GM21786 (cell line): ENCODE measurements around the gene RPL3.
"Not testable (repeated sequence)": the region's sequence is repeated elsewhere in the genome, so short reads cannot be mapped to it uniquely, and the experiment has no call there.

Source experiments
- ATAC-seq: cut with Tn5 transposase; IDR thresholded peaks from one replicate; pipeline ENCODE4 v1.9.1; 2021; ENCODE audit not compliant: unreplicated experiment

The RPL3 gene

GRCh38 chr22:39319284-39320022 lies at the start of gene RPL3:
RPL3 (minus strand) TSS chr22:39319623; CDS start chr22:39319597, 26 bp downstream.
- ATAC-seq: peak; percentile 63

DNA sequence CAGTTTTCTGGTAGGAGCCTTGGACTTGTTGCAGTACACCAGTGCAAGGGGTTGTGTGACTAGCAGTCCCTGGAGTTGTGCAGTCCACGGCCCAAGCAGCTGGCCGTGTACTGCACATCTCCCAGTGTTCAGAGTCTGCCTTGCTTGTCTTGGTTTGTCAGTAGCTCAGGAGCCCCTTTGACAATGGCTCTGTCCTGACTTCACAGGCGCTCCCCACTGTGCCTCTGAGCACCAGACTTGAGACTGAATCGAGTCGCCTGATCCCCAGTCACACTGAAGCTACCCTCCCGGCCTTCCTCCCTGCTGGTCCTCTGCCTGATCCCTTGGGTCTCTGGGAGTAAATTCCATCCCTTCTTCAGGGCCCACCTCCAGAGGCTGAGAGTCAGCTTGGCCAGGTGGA lies 49.8 kb upstream of the RPL3 start:
- no peak for ATAC-seq

DNA sequence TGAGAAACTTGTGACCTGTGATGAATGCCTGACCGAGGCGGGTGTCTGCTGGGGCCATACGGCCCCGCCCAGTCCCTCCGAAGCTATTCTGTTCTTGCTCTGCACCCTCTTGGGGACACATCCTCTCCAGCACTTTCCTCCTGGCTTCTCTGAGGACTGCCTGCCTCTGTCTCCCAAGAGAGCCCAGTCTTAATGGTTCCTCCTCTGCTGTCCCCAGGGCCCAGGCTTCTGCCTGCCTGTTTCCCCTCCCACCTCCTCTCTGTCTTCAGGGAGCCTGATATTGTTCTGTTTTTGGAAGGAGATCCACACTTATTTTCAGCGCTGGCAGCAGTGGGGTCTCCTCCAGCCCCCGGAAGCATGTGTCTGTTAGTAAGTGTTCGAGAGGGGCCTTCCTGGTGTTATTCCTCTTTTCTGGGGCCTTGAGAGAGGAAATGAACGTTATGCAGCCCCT lies 49.1 kb upstream of the RPL3 start:
- ATAC-seq: no peak

GRCh38 chr22:39367035-39367434 lies 47.6 kb upstream of the RPL3 start:
- no peak for ATAC-seq

DNA sequence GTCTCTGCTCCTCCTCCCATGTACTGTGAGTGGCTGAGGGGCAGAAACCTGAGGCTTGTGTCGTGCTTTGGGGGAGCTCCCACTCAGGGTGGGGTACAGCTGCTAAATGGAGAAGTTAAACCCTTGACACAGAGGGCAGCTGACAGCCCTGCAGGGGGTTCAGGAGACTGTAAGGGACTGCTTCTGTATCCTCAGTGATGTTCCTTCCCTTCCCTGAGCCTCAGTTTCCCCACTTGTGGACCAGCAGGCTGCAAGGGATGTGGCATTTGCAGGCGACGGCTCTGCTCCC lies 46.0 kb upstream of the RPL3 start:
- ATAC-seq: no peak

DNA sequence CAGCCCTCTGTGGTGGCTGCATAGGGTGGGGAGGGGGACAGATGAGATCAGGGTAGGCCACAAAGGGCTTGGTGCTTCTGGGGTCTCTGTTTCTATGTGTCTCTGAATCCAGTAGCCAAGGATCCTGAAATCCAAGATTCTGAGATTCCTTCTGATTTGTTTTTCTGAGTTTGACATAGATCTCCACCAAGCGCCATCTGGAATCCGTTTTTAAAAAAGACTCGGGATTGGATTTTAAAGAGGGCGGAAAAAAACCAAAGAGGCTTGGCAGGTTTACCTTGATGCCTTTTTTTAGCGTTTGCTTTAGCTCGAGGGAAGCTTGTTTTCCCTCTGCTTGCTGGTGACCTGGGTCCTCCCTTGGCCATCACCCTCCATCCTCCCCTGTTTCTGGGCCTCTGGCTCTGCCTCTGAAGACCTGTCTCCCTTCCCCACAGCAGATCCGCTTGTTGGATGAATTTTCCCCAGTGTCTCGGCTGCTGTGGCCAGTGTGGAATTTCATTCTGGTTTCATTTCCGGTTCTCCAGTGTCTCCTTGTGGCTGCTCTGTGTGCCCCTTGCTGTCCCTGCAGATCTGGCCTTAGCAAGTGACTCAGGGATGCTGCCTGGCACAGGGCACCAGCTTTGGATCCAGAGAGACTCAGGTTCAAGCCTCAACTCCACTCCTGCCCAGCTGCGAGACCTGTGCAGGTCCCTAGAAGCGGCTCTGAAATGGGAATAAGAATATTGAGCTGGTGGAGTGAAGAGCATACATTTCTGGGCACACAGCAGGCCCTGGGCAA lies 45.5 kb upstream of the RPL3 start:
- no peak for ATAC-seq

DNA sequence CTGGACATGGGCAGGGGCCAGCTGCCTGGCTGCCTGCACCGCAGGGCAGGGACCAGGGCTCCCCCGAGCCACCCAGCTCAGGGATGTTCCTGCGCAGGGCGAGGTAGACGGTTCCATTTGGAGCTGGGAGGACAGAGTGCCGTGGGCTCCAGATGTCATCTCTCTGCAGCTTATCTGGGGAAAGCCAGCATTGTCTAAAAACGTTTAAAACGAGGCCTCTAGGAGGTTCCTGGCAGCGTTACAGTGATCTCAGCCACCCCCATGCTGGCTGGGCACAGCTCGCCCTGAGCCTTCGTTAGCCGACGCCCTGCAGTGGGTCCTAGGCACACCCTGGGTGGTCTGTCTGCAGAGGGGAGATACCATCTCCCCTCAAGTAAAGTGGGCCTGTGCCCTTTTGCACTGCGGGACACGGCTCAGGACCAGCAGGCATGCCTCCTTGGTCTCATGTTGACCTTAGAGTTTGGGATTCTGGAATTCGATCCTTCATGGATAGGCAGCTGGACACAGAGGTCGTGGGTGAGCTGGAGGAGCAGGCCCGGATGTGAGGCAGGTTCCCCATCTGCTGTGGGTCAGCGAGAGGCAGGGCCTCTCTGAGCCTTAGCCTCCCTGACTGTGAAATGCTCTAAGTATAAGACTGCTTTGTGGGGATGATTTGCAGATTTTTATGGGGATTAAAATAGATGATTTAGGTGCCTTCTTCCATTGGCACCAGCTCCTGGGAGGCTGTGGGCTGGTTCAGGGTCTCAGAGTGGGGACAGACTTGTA lies 44.5 kb upstream of the RPL3 start:
- ATAC-seq: no peak

DNA sequence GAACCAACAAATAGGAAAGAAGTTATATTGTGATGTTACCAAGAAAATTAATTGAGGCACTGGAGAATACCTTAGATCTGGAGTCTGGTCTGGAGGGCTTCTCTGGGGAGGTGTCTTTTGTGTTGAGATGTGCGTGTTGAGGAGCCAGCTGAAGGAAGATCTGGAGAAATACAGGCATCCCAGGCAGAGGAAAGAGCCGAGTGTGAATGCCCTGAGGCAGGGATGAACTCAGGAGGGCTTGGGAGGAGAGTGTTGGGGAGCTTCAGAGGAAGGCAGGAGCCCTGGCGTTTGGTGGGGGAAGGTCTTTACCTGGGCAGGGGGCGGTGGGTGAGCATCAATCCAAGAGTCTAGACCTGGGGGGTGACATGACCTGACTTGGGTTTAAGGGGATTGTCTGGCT lies 43.5 kb upstream of the RPL3 start:
- no peak for ATAC-seq

DNA sequence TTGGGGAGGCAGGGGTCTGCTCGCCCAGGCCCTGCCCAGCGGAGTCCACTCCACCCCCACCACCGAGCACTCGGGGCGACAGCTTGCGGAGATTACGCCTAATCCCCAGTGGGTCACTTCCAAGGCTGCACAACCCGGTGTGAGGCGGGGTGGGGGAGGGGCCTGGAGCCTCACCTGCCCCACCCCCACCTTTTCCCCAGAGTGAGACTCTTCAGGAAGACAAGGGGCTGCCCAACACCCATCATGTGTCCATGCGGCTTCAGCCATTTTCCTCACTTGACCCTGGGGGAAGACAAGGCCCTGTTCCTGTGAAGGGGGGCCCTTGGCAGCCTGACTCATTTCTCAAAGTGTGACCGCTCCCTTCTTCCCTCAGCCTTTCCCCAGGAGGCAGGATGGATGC lies 42.8 kb upstream of the RPL3 start:
- no peak for ATAC-seq

- ATAC-seq: no peak
Measured at GRCh38 chr22:39361496-39361895, 42.1 kb upstream of the RPL3 start.

DNA sequence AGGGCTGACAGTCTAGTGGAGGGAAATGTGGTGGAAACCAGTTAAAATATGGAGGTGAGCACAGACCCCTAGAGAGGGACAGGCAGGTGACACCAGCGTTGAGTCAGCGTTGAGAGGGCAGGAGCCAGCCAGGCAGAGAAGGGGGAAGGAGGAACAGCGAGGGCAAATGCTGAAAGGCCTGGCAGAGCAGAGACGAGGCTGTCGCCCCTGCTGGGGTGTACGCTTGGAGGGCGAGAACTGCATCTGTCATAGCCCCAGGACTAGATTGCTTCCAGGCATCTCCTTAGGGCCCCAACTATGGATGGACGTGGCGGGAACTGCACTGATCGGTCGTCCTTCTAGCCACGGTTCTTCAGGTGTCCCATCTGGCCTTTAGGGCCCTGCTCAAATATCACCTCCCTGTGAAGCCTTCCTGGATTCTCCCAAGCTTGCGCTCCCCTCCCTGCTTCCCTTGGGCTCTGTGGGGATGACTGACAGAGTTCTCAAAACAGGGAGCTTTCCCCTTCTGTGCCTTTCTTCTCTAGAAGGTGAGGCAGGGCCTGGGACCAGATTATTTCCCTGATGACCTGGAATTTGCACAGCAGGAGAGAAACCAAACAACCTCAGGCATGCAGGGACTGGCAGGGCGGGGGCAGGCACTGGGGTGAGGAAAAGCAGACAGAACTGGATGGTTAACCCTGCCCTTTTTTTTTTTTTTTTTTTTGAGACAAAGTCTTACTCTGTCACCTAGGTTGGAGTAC lies 41.4 kb upstream of the RPL3 start:
- no peak for ATAC-seq

DNA sequence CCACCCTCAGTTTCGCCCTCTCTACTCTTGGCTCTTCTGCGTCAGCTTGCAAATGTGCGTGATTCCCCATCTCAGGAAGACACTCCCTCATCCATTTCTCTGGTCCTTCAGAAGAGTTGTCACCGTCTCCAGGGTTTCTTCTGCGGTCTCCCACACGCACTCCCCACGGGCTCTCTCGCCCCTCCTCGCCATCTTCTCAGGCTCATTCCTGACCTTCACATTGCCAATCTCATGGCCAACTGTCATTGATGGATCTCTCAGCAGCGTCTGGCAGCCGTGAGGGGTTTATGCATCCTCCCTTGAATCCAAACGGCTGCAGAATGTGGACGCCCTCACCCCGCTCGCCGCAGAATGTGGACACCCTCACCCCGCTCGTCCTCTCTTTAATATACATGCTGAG lies 40.8 kb upstream of the RPL3 start:
- ATAC-seq: no peak

DNA sequence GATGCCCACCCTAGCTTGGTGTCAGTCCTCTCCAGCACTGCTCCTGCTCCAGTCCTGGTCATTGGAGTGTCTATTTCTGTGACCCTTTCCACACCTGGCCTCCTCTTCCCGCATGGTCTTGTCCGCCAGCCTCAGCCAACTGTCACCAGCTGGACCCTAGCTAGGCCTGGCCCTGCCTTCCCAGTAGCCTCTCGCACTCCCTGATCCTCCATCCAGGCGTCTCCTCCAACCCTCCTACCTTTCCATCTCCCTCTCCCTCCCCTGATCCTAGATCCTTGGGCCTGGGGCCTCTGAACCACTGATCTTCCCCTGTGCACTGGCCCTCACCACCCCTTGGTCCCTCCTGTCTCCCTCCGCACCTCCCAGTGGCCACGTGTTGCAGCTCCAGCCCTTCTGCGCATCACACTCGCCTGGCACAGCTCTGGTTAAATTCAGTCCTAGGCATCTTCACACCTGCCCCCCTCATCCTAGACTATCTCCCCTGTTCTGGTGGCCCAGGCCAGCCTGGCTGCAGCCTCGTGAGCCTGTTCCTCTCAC lies 40.3 kb upstream of the RPL3 start:
- ATAC-seq: no peak

GRCh38 chr22:39358197-39358596 lies 38.8 kb upstream of the RPL3 start:
- ATAC-seq: not testable (repeated sequence)

GRCh38 chr22:39357110-39358108 lies 38.0 kb upstream of the RPL3 start:
- not testable (repeated sequence) for ATAC-seq

- ATAC-seq: no peak
Measured at GRCh38 chr22:39356464-39356863, 37.0 kb upstream of the RPL3 start.

- ATAC-seq: not testable (repeated sequence)
Measured at GRCh38 chr22:39355805-39356204, 36.4 kb upstream of the RPL3 start.

DNA sequence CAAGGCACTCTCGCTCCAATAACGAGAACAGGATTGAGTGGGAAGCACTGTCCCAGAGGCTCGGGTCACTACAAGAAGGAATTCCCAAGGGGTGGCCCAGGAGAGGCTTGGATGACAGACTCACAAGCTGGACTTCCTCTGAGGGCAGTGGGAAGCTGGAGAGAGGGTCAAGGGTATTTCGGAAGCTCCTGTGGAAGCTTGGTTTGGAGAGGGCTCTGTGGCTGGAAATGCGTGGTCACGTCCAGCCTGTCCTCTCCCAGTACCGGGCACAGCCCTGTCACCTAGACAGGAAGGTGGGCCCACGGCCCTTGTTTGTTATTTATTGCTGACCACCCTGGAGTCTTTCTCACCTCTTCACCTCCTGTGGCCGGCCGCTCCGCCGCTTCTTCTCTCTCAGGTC lies 35.7 kb upstream of the RPL3 start:
- ATAC-seq: no peak

DNA sequence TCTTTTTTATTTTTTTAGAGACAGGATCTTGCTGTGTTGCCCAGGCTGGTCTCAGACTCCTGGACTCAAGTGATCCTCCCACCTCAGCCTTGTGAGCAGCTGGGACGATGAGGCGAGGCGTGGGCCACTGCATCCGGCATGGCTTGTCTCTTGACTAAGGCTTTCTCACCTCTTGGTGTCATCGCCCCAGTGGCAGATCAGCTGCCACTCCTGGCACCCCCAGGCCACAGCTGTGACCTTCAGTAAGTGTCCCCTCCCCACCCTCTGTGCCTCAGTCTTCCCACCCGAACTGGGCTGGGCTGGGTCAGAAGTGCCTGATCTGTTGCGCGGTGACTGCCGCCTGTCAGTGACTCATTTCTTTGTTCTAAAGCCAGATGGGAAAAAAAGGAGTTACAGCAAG lies 33.9 kb upstream of the RPL3 start:
- ATAC-seq: no peak
